Measurements from ENCODE around the gene CALB2. TPM values are rescaled to one million over a fixed set of nuclear protein-coding genes. Genes with fewer than 3 reads are reported as not detected.
"Not testable (repeated sequence)": the region's sequence is repeated elsewhere in the genome, so short reads cannot be mapped to it uniquely, and the experiment has no call there.

Gene CALB2, protein sequence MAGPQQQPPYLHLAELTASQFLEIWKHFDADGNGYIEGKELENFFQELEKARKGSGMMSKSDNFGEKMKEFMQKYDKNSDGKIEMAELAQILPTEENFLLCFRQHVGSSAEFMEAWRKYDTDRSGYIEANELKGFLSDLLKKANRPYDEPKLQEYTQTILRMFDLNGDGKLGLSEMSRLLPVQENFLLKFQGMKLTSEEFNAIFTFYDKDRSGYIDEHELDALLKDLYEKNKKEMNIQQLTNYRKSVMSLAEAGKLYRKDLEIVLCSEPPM
- 100 to 1,000 TPM in 1 of 3 donors, 10 to 100 TPM in 1, 1 to 10 TPM in 1; 7.5 to 169 (median 22.2) TPM for total RNA-seq

- Histone ChIP-seq H3K9me3 (no peaks in the 10 kb centered on the region), H3K4me1 (no peaks in the 10 kb centered on the region), H3K36me3 (no peaks in the 10 kb centered on the region), H3K27ac (no peak within 1 kb of the TSS), H3K27me3 (peaks cover 0 to 8% of the 10 kb centered on the region in 2 donors), H3K4me3 (peak within 1 kb of the TSS; percentile 10 to 59 (median 38))
- DNase-seq (ENCODE audit: low spot score in 2 of 2): peak; percentile 46 to 67
- intact Hi-C loops (cut with DNase I; ENCODE audit: low total_unique reads): loop anchor here (10.0 kb wide), 1 partner anchor 1206 kb away; no protein-coding TSS in a partner anchor
- TF ChIP-seq POLR2A (IDR thresholded peaks at IDR 0.05): no peak
- TF ChIP-seq, protein P1, sequence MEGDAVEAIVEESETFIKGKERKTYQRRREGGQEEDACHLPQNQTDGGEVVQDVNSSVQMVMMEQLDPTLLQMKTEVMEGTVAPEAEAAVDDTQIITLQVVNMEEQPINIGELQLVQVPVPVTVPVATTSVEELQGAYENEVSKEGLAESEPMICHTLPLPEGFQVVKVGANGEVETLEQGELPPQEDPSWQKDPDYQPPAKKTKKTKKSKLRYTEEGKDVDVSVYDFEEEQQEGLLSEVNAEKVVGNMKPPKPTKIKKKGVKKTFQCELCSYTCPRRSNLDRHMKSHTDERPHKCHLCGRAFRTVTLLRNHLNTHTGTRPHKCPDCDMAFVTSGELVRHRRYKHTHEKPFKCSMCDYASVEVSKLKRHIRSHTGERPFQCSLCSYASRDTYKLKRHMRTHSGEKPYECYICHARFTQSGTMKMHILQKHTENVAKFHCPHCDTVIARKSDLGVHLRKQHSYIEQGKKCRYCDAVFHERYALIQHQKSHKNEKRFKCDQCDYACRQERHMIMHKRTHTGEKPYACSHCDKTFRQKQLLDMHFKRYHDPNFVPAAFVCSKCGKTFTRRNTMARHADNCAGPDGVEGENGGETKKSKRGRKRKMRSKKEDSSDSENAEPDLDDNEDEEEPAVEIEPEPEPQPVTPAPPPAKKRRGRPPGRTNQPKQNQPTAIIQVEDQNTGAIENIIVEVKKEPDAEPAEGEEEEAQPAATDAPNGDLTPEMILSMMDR (IDR thresholded peaks at IDR 0.05): peak; percentile 38 to 90 (median 39)
Observed at GRCh38 chr16:71358464-71358998, at the start of gene CALB2. Gene CALB2 (plus strand): TSS chr16:71358723. CDS start chr16:71358793, 70 bp downstream.

- Histone ChIP-seq H3K36me3 (no peaks in the 10 kb centered on the region), H3K9me3 (no peaks in the 10 kb centered on the region), H3K27ac (no peak overlapping the region), H3K4me3 (no peak overlapping the region), H3K27me3 (no peaks in the 10 kb centered on the region), H3K4me1 (no peaks in the 10 kb centered on the region)
- intact Hi-C loops (cut with DNase I; ENCODE audit: low total_unique reads): no loop called here
- DNase-seq (ENCODE audit: low spot score in 2 of 2): no peak
- TF ChIP-seq, protein P1 (IDR thresholded peaks at IDR 0.05): peak; percentile 53 to 76 (median 73)
- TF ChIP-seq POLR2AphosphoS5 (IDR thresholded peaks at IDR 0.05): no peak
Observed at GRCh38 chr16:71311553-71312158, 46.9 kb upstream of the CALB2 start.

- H3K9me3 ChIP-seq; DNase-seq (ENCODE audit: low spot score in 2 of 2); H3K4me1 ChIP-seq; H3K4me3 ChIP-seq; H3K27ac ChIP-seq; H3K27me3 ChIP-seq; intact Hi-C loops (cut with DNase I; ENCODE audit: low total_unique reads); H3K36me3 ChIP-seq: not testable (repeated sequence)
Observed at GRCh38 chr16:71313591-71313990, 44.9 kb upstream of the CALB2 start.

DNA sequence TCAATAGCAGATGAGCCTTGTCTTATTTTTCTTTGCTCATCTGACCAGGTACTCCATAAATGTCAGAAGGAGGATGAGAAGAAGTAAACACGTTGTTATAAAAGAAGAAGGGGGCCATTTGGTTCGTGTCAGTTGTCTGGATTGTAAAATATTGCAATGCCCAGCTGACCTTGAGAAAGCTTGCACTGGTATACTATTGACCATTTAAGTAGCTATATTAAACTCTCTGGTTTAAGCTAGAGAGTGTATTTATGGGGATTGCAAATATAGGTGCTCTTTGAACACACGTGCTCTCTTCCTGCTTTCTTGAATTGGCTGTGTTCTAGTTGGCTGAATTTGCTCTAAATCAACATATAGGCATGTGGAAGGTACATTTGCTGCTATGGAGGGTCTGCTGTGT, 43.3 kb upstream of the CALB2 start:
- Histone ChIP-seq H3K9me3 (no peaks in the 10 kb centered on the region), H3K36me3 (no peaks in the 10 kb centered on the region), H3K4me3 (no peak overlapping the region), H3K27ac (no peak overlapping the region), H3K27me3 (no peaks in the 10 kb centered on the region), H3K4me1 (no peaks in the 10 kb centered on the region)
- intact Hi-C loops (cut with DNase I; ENCODE audit: low total_unique reads): no loop called here
- no peak for DNase-seq (ENCODE audit: low spot score in 2 of 2)
- TF ChIP-seq POLR2AphosphoS5 (IDR thresholded peaks at IDR 0.05) (no peak), POLR2A (IDR thresholded peaks at IDR 0.05) (no peak)
- TF ChIP-seq, protein P1 (IDR thresholded peaks at IDR 0.05): no peak

GRCh38 chr16:71319999-71320398, 38.5 kb upstream of the CALB2 start:
- Histone ChIP-seq H3K9me3 (no peaks in the 10 kb centered on the region), H3K27me3 (no peaks in the 10 kb centered on the region)
- no peak for DNase-seq (ENCODE audit: low spot score in 2 of 2)

DNA sequence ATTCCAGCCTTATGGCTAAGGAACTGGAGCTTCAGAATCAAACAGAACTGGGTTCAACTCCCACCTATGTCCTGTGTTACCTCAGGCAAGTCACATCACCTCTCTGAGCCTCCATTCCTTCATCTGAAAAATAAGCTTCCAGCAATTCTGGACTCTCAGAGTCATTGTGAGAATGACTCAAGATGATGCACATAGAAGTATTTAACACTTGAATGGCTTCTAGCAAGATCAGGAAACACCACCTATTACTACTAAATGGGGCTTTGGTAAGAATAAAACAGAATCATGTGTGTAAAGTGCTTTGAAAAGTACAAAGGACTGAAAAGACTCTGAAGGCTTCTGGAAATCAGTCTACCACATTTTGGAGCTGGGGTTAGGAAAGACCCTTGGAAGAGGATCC, 30.8 kb upstream of the CALB2 start:
- TF ChIP-seq POLR2A (IDR thresholded peaks at IDR 0.05): no peak
- TF ChIP-seq, protein P1 (IDR thresholded peaks at IDR 0.05): no peak
- TF ChIP-seq POLR2AphosphoS5 (IDR thresholded peaks at IDR 0.05): no peak
- no peak overlapping the region for H3K4me3 ChIP-seq
- H3K36me3 ChIP-seq: no peaks in the 10 kb centered on the region
- no peaks in the 10 kb centered on the region for H3K27me3 ChIP-seq
- DNase-seq (ENCODE audit: low spot score in 2 of 2): no peak
- H3K4me1 ChIP-seq: no peaks in the 10 kb centered on the region
- intact Hi-C loops (cut with DNase I; ENCODE audit: low total_unique reads): no loop called here
- H3K27ac ChIP-seq: no peak overlapping the region
- H3K9me3 ChIP-seq: peaks cover 0 to 4% of the 10 kb centered on the region in 2 donors

More at GRCh38 chr16:71319999-71320398, 38.5 kb upstream of the CALB2 start:
- TF ChIP-seq POLR2A (IDR thresholded peaks at IDR 0.05): no peak
- no peaks in the 10 kb centered on the region for H3K36me3 ChIP-seq
- intact Hi-C loops (cut with DNase I; ENCODE audit: low total_unique reads): no loop called here
- no peak overlapping the region for H3K4me3 ChIP-seq
- H3K4me1 ChIP-seq: no peaks in the 10 kb centered on the region
- H3K27ac ChIP-seq: no peak overlapping the region
